ENCODE measurements around the gene DEDD. TPM values are rescaled to one million over a fixed set of nuclear protein-coding genes. Genes with fewer than 3 reads are reported as not detected.

The DEDD gene
- total RNA-seq, 1 donor from 2014 or later: 35.2 TPM

DNA sequence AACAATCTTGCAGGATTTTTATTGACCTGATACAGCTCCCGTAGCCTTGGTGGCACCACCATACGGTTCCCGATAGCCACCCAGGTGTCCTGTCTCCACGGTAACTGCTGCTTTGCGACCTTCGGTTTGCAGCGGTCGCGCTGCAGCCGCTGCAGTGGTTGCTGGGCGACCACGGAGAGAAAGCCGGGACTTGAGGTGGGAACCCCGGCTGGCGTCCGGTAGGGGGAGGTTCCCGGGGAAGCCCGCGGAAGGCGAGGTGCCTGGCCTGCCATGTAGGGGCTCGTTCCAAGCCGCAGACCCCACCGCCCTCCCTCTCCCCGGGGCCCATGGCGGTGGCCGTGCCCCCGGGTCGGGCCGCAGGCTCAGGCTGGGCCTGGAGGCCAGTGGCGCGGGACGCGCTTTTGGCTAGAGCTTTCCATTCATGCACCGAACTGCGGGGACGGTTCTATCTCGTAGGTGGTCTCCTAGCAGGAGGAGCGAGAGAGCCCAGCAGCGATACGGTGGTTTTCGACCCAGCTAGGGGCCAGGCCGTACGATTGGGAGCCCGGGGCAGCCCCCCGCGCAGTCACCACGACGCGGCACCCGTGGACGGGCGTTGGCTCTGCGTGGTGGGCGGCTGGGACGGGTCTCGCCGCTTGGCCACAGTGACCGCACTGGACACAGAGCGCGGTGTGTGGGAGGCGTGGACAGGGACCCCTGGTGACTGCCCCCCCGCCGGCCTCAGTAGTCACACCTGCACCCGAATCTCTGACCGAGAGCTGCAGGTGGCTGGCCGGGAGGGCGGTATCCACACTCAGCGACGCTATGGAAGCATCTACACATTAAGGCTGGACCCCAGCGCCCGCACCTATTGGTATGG lies 34.0 kb downstream of the DEDD start, which contains the start of gene KLHDC9:
Gene KLHDC9, plus strand, starts transcription at position 152 of the 859 bp plus-strand sequence. Its CDS starts 175 bp downstream, at position 327.
- intact Hi-C loops (cut with micrococcal nuclease): loop anchor here (1.0 to 10.0 kb wide), 2 partner anchors 30 to 264 kb away; no protein-coding TSS in a partner anchor

DNA sequence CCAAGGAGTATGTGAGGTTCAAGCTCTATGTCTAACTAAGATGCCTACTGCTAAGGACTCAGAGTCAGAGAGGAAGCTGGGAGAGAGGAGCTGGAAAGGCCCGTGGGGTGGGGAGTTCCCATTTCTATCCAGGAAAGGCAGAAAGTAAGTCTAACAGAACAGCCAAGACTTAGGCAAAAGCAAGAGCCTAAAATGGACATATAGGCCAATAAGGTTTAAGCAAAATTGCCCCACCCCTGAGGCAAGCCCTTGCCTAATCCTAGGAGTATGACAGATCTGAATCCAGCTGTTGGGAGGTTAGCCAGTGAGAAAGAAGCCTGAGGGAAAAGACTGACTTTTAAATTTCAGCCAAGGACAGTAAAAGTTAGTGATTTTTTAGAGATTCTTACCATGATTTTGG lies 35.9 kb downstream of the DEDD start:
- intact Hi-C loops (cut with micrococcal nuclease): loop anchor here (2.0 to 10.0 kb wide), 2 partner anchors 100 to 262 kb away; no protein-coding TSS in a partner anchor

- intact Hi-C loops (cut with micrococcal nuclease): loop anchor here (2.0 to 10.0 kb wide), 2 partner anchors 99 to 261 kb away; no protein-coding TSS in a partner anchor
Measured at GRCh38 chr1:161096015-161096414, 36.5 kb downstream of the DEDD start.

- intact Hi-C loops (cut with micrococcal nuclease): loop anchor here (10.0 kb wide), 1 partner anchor 260 kb away; no protein-coding TSS in a partner anchor
Measured at GRCh38 chr1:161095230-161095629, 37.2 kb downstream of the DEDD start.

GRCh38 chr1:161094481-161094880 lies 38.0 kb downstream of the DEDD start:
- intact Hi-C loops (cut with micrococcal nuclease): loop anchor here (10.0 kb wide), 1 partner anchor 260 kb away; no protein-coding TSS in a partner anchor

GRCh38 chr1:161092621-161093028 lies 39.8 kb downstream of the DEDD start:
- intact Hi-C loops (cut with micrococcal nuclease): loop anchor here (10.0 kb wide), 1 partner anchor 258 kb away; no protein-coding TSS in a partner anchor

- intact Hi-C loops (cut with micrococcal nuclease): loop anchor here (10.0 kb wide), 1 partner anchor 257 kb away; no protein-coding TSS in a partner anchor
Measured at GRCh38 chr1:161091796-161092507, 40.5 kb downstream of the DEDD start.

DNA sequence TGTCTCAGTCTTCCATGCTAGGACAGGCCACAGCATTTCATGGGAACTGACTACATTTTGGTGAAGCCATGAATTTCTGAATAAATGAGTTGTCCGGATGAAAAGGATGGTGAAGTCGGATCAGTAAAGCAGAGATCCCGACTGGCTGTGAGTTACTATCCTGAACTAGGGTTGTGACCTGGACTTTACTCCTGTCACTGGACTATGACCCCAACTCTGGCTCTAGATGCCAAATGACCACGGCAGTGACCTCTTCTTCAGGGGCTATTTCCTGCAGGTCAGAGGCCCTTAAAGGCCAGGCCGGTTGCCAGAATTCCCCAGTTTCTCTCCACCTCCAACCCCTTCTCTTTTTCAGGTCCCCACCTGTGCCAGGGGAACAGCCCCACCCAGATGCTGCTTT lies 41.4 kb downstream of the DEDD start:
- intact Hi-C loops (cut with micrococcal nuclease): loop anchor here (10.0 kb wide), 1 partner anchor 256 kb away; no protein-coding TSS in a partner anchor

DNA sequence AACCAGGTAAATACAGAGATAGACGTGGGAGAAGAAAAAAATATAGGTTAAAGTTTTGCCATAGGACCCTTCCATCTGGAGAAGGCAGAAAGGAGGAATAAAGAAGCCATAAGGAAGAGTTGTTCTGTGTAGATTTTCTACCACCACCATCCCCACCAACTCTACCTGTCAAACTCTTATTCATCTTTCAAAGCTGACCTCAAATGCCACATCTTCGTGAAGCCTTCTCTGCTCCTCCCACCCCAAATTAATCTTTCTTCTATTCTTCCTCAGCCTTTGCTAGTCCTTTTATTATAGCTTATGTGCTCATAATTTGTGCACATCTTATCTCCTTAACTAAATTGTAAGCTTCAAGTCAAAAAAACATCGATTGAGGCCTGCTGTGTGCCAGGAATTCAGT lies 41.9 kb downstream of the DEDD start:
- intact Hi-C loops (cut with micrococcal nuclease): loop anchor here (10.0 kb wide), 1 partner anchor 256 kb away; no protein-coding TSS in a partner anchor

DNA sequence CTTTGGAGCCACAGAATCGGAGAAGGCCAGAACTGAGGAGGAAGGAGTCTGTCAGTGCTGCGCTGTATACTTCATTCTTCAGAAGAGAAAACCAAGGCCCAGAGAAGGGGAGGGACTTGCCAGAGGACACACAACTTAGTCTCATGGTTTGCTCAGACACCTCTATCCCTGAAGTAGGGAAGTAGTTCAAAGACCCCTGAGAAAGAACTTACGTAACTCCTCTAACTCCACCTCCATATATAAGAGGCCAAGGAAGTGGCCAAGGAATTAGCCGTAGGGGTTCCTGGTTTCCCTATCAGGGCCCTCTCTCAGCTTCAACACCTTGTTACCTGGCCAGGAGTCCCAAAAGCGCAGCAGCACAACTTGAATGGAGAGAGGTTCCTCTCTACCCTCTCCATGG lies 42.5 kb downstream of the DEDD start:
- intact Hi-C loops (cut with micrococcal nuclease): loop anchor here (10.0 kb wide), 1 partner anchor 255 kb away; no protein-coding TSS in a partner anchor

DNA sequence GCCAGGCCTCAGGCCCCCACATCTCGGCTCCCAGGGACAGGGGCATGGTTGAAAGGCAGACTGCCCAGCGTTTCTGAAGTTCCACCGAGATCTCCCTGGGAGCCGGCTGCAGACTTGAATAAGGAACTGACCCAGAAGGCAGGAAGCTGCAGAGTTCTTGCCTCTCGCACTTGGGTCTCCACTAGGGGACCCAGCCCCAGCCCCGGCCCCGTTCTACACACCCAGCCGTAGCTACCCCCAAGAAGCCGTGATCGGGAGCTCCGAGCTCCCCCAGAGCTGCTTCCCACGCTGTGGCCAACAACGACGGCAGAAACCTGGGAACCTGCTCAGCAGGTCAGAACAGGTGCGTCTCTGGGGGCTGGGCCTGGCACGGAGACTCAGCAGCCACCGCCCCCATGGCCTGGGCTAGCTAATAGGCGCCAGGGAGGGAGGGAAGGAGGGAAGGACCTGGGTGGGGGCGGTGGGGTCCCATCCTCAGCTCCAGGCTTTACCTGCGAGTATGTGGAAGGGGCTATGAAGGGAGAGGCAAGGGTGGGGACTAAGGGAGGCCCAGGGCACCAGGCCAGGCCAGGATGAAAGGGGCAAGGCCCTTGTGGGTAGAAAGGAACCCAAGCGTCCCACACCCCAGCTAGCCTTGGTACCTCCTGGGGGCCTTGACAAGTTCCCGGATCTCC lies 43.1 kb downstream of the DEDD start, which contains the start of gene NECTIN4:
Gene NECTIN4, minus strand, starts transcription at position 308 of the 674 bp plus-strand sequence. Its CDS starts 262 bp downstream, at position 46.
- intact Hi-C loops (cut with micrococcal nuclease): no loop called here

- intact Hi-C loops (cut with micrococcal nuclease): no loop called here
Measured at GRCh38 chr1:161088587-161089110, 43.8 kb downstream of the DEDD start.

- intact Hi-C loops (cut with micrococcal nuclease): no loop called here
Measured at GRCh38 chr1:161086457-161086856, 46.0 kb downstream of the DEDD start.

GRCh38 chr1:161085165-161085564 lies 47.3 kb downstream of the DEDD start:
- intact Hi-C loops (cut with micrococcal nuclease): no loop called here

DNA sequence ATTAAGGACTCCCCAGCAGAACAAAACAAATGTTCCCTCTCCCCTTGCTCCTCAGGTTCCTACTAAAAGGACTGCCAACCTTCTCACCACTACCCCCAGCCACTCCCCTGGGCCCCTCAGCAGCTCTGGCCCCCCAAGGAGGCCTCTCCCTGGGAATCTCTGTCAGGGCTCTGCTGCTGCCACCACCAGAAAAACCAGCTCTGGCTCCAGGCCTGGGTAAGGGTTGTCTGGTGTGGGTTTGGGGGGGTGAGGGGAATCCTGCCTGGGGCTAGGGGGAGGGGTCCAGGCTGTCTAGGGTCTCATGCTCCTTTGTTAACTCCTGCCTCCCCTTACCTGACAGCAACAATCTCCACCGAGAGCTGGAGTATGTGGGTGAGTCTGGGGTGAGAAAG lies 47.9 kb downstream of the DEDD start:
- intact Hi-C loops (cut with micrococcal nuclease): no loop called here

DNA sequence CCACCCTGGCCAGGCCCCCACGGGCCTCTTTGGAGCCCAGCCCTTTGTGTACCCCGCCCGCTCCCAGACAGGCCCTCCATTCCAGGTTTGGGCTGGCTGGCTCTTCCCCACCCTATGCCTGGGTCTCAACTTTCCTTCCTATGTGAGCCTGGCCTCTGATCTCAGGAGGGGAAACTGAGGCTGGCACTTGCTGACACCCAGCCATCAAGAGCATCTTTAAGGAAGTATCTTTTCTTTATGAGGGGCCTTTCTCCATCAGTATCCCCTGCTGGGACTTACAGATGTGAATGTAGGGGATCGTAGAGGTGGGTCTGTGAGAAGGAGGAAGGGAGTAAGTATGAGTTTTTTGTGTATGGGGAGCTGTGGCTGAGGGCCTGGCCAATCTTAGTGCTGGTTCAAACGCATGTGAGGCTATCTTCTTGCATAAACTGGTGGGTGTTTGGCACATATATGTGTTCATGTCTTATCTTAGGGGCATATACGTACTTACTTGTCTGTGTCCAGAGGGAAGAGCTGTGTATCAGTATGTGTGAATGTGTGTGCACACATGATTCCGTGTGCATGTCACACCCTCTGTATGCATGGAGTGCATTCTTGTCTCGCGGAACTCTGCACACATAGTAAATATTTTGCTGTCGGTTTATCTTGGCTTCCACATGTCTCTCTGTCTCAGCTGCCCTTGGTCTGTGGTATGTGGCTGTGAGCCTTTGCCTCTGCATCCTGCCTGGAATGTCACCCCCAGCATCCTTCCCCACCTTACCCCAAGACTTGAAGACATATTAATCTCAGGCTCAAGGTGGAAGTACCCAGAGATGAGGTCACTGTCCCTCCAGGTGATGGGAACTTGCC lies 48.5 kb downstream of the DEDD start:
- intact Hi-C loops (cut with micrococcal nuclease): no loop called here

- intact Hi-C loops (cut with micrococcal nuclease): no loop called here
Measured at GRCh38 chr1:161082996-161083747, 49.3 kb downstream of the DEDD start.

DNA sequence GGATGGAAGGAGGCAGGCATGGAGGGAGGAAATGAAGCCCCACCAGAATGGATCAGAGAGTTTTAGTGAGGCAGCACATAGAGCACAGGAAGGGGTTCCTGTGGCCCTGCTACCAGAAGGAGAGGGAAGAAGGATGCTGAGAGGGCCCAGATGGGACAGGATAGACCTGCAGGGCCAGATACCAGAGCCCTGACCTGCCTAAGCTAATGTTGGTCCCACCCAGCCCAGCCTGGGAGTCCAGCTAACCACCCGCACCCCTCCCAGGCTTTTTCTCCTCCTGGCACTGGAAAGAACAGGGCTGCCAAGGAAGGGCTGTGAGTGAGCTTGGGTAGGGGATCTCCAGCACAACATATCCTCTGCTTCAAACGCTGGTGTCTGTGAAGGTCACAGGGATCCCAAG lies 50.0 kb downstream of the DEDD start:
- intact Hi-C loops (cut with micrococcal nuclease): no loop called here

GRCh38 chr1:161081519-161081918 lies 50.9 kb downstream of the DEDD start:
- intact Hi-C loops (cut with micrococcal nuclease): no loop called here

Data from T-helper 2 cell treated with Interferon-gamma antibody and Interleukin-4, amounts not matched to agents 100 ng/mL and 5 ng/mL, for 36 hours (primary cell).